Activated CD4-positive, alpha-beta memory T cell treated with anti-CD3 and anti-CD28 coated beads for 36 hours (primary cell): ENCODE data around the gene TRIM59. TPM values are rescaled to one million over a fixed set of nuclear protein-coding genes. Genes with fewer than 3 reads are reported as not detected.

ENCODE experiments used
- CTCF ChIA-PET: fragments of 350-600 bp; sonication (Branson Sonifier 250); formaldehyde crosslinking; loops from one replicate; lab custom pipeline; 2021; ENCODE audit warnings: antibody characterized with exemption, inconsistent platforms; lab: Charles Lee
- POLR2A ChIA-PET: fragments of 350-600 bp; sonication (Branson Sonifier 250); formaldehyde crosslinking; loops from one replicate; lab custom pipeline; 2021; ENCODE audit warnings: antibody characterized with exemption; lab: Charles Lee
- DNase-seq: peaks from one replicate; pipeline ENCODE4 v3.0.0-alpha.2; 2020
- H3K27ac Mint-ChIP-seq: one replicate; pipeline ENCODE4 v1.8.0; 2021; ENCODE audit warnings: mixed read lengths
- H3K27me3 Mint-ChIP-seq: one replicate; pipeline ENCODE4 v1.8.0; 2021; ENCODE audit warnings: mixed read lengths
- H3K36me3 Mint-ChIP-seq: one replicate; pipeline ENCODE4 v1.8.0; 2021; ENCODE audit warnings: mixed read lengths
- H3K4me1 Mint-ChIP-seq: one replicate; pipeline ENCODE4 v1.8.0; 2021; ENCODE audit warnings: low read depth, mixed read lengths
- H3K4me3 Mint-ChIP-seq: one replicate; pipeline ENCODE4 v1.8.0; 2021; ENCODE audit warnings: mild to moderate bottlenecking, mixed read lengths
- H3K9me3 Mint-ChIP-seq: one replicate; pipeline ENCODE4 v1.8.0; 2021; ENCODE audit warnings: mixed read lengths
- intact Hi-C: fragments of 100-400 bp; cut with micrococcal nuclease; formaldehyde crosslinking; loops from one replicate; pipeline ENCODE4 v1.15.1; 2023
- total RNA-seq, 2 experiments: library from RNA; stranded (reverse); gene quantifications; one replicate each; pipeline ENCODE4 v1.2.3, GENCODE V29; 2021

Gene TRIM59
- total RNA-seq, 2 experiments from 2014 or later = 27.3 to 30.0 TPM

- Mint-ChIP-seq H3K4me1 (peaks cover 37% of the 10 kb centered on the region), H3K27ac (no peak overlapping the region), H3K4me3 (no peak overlapping the region), H3K9me3 (no peaks in the 10 kb centered on the region), H3K36me3 (peaks cover 61% of the 10 kb centered on the region), H3K27me3 (no peaks in the 10 kb centered on the region)
- CTCF ChIA-PET = interaction anchor here (0.9 kb wide), 1 partner anchor 22 kb away, joined by 3 read pairs; no protein-coding TSS in a partner anchor
- POLR2A ChIA-PET = interaction anchor here (0.5 to 4.4 kb wide), 3 partner anchors 14 to 51 kb away, joined by 3 to 19 read pairs (median 3); partner anchors contain the start of gene TRIM59
- no peak for DNase-seq
- intact Hi-C loops = no loop called here
Observed at GRCh38 chr3:160435095-160435494, 14.5 kb downstream of the TRIM59 start.

- H3K36me3 Mint-ChIP-seq = peaks cover 56% of the 10 kb centered on the region
- no peaks in the 10 kb centered on the region for H3K9me3 Mint-ChIP-seq
- no peak overlapping the region for H3K4me3 Mint-ChIP-seq
- intact Hi-C loops = no loop called here
- no peak for DNase-seq
- peaks cover 32% of the 10 kb centered on the region for H3K4me1 Mint-ChIP-seq
- CTCF ChIA-PET = no interaction called here
- POLR2A ChIA-PET = no interaction called here
- H3K27me3 Mint-ChIP-seq = no peaks in the 10 kb centered on the region
- no peak overlapping the region for H3K27ac Mint-ChIP-seq
Observed at GRCh38 chr3:160434071-160434470, 15.5 kb downstream of the TRIM59 start.

- peaks cover 62% of the 10 kb centered on the region for H3K36me3 Mint-ChIP-seq
- POLR2A ChIA-PET = no interaction called here
Observed at GRCh38 chr3:160427832-160428424, 21.7 kb downstream of the TRIM59 start.

GRCh38 chr3:160417311-160417710 is 32.3 kb downstream of the TRIM59 start:
- POLR2A ChIA-PET = no interaction called here
- Mint-ChIP-seq H3K36me3 (peaks cover 59% of the 10 kb centered on the region), H3K27me3 (no peaks in the 10 kb centered on the region), H3K9me3 (no peaks in the 10 kb centered on the region), H3K4me3 (no peak overlapping the region), H3K4me1 (peaks cover 10% of the 10 kb centered on the region), H3K27ac (no peak overlapping the region)
- no peak for DNase-seq
- intact Hi-C loops = no loop called here
- CTCF ChIA-PET = no interaction called here

More at GRCh38 chr3:160427832-160428424, 21.7 kb downstream of the TRIM59 start:
- CTCF ChIA-PET = no interaction called here
- H3K27ac Mint-ChIP-seq = no peak overlapping the region
- H3K9me3 Mint-ChIP-seq = no peaks in the 10 kb centered on the region
- intact Hi-C loops = no loop called here
- no peaks in the 10 kb centered on the region for H3K4me1 Mint-ChIP-seq
- H3K4me3 Mint-ChIP-seq = no peak overlapping the region
- DNase-seq = no peak
- no peaks in the 10 kb centered on the region for H3K27me3 Mint-ChIP-seq

- H3K27ac Mint-ChIP-seq = peak overlapping the region; percentile 33
Observed at GRCh38 chr3:160413613-160414248, 35.9 kb downstream of the TRIM59 start.

GRCh38 chr3:160412477-160412876 is 37.1 kb downstream of the TRIM59 start:
- ChIA-PET POLR2A (interaction anchor here (1.0 to 1.8 kb wide), 4 partner anchors 13 to 42 kb away, joined by 3 to 7 read pairs (median 4); partner anchors contain the start of genes SMC4 and TRIM59), CTCF (interaction anchor here (1.1 to 3.9 kb wide), 12 partner anchors 9 to 528 kb away, joined by 3 to 30 read pairs (median 6); partner anchors contain the start of gene SMC4)
- Mint-ChIP-seq H3K9me3 (no peaks in the 10 kb centered on the region), H3K4me1 (peaks cover 14% of the 10 kb centered on the region), H3K27ac (no peak overlapping the region), H3K36me3 (peaks cover 49% of the 10 kb centered on the region), H3K27me3 (no peaks in the 10 kb centered on the region), H3K4me3 (no peak overlapping the region)
- intact Hi-C loops = no loop called here
- DNase-seq = no peak

More at GRCh38 chr3:160413613-160414248, 35.9 kb downstream of the TRIM59 start:
- POLR2A ChIA-PET = interaction anchor here (1.2 kb wide), 1 partner anchor 22 kb away, joined by 3 read pairs; no protein-coding TSS in a partner anchor
- DNase-seq = peak; percentile 71
- Mint-ChIP-seq H3K9me3 (no peaks in the 10 kb centered on the region), H3K4me3 (no peak overlapping the region), H3K36me3 (peaks cover 48% of the 10 kb centered on the region), H3K27me3 (no peaks in the 10 kb centered on the region), H3K4me1 (peaks cover 16% of the 10 kb centered on the region)
- CTCF ChIA-PET = interaction anchor here (0.6 to 3.9 kb wide), 24 partner anchors 8 to 529 kb away, joined by 3 to 30 read pairs (median 5); partner anchors contain the start of genes IFT80, IL12A, SMC4 and TRIM59
- intact Hi-C loops = loop anchor here (1.0 kb wide), 3 partner anchors 14 to 381 kb away; partner anchors contain the start of genes IFT80 and SMC4

GRCh38 chr3:160409812-160410610 is 39.6 kb downstream of the TRIM59 start:
- H3K9me3 Mint-ChIP-seq = no peaks in the 10 kb centered on the region
- no peak overlapping the region for H3K4me3 Mint-ChIP-seq
- intact Hi-C loops = no loop called here
- DNase-seq = no peak
- CTCF ChIA-PET = no interaction called here
- POLR2A ChIA-PET = interaction anchor here (0.9 to 1.7 kb wide), 3 partner anchors 9 to 40 kb away, joined by 3 to 6 read pairs (median 3); partner anchors contain the start of genes SMC4 and TRIM59
- H3K27ac Mint-ChIP-seq = no peak overlapping the region
- peaks cover 40% of the 10 kb centered on the region for H3K36me3 Mint-ChIP-seq
- H3K4me1 Mint-ChIP-seq = peaks cover 8% of the 10 kb centered on the region
- H3K27me3 Mint-ChIP-seq = no peaks in the 10 kb centered on the region

- ChIA-PET CTCF (interaction anchor here (1.1 to 1.8 kb wide), 3 partner anchors 9 to 372 kb away, joined by 3 to 10 read pairs (median 3); no protein-coding TSS in a partner anchor), POLR2A (interaction anchor here (2.6 kb wide), 1 partner anchor 45 kb away, joined by 15 read pairs; the partner anchor contains the start of gene TRIM59)
- H3K4me1 Mint-ChIP-seq = peaks cover 28% of the 10 kb centered on the region
- peaks cover 67% of the 10 kb centered on the region for H3K36me3 Mint-ChIP-seq
- intact Hi-C loops = loop anchor here (5.0 kb wide), 1 partner anchor 417 kb away; the partner anchor contains the start of gene IL12A
- no peaks in the 10 kb centered on the region for H3K9me3 Mint-ChIP-seq
- H3K27ac Mint-ChIP-seq = peak overlapping the region; percentile 69
- peak overlapping the region; percentile 66 for H3K4me3 Mint-ChIP-seq
- H3K27me3 Mint-ChIP-seq = peaks cover 4% of the 10 kb centered on the region
- DNase-seq = no peak
Observed at GRCh38 chr3:160403796-160404470, 45.7 kb downstream of the TRIM59 start.

- Mint-ChIP-seq H3K4me1 (peaks cover 32% of the 10 kb centered on the region), H3K27ac (peak overlapping the region; percentile 21), H3K27me3 (peaks cover 4% of the 10 kb centered on the region), H3K9me3 (no peaks in the 10 kb centered on the region), H3K36me3 (peaks cover 62% of the 10 kb centered on the region), H3K4me3 (peak overlapping the region; percentile 98)
- no peak for DNase-seq
- intact Hi-C loops = loop anchor here (5.0 kb wide), 1 partner anchor 416 kb away; the partner anchor contains the start of gene IL12A
- ChIA-PET POLR2A (interaction anchor here (2.6 kb wide), 1 partner anchor 46 kb away, joined by 15 read pairs; the partner anchor contains the start of gene TRIM59), CTCF (interaction anchor here (0.8 to 1.8 kb wide), 5 partner anchors 10 to 371 kb away, joined by 3 to 10 read pairs (median 3); partner anchors contain the start of gene TRIM59)
Observed at GRCh38 chr3:160403028-160403545, 46.5 kb downstream of the TRIM59 start.

GRCh38 chr3:160402221-160403027 is 47.2 kb downstream of the TRIM59 start:
- intact Hi-C loops = loop anchor here (5.0 kb wide), 1 partner anchor 415 kb away; the partner anchor contains the start of gene IL12A
- Mint-ChIP-seq H3K36me3 (peaks cover 58% of the 10 kb centered on the region), H3K27me3 (peaks cover 4% of the 10 kb centered on the region), H3K4me3 (peak overlapping the region; percentile 98), H3K4me1 (peaks cover 34% of the 10 kb centered on the region), H3K27ac (peak overlapping the region; percentile 35), H3K9me3 (no peaks in the 10 kb centered on the region)
- DNase-seq = no peak
- CTCF ChIA-PET = interaction anchor here (0.8 to 1.8 kb wide), 6 partner anchors 10 to 370 kb away, joined by 3 to 10 read pairs (median 4); partner anchors contain the start of gene TRIM59
- POLR2A ChIA-PET = interaction anchor here (2.6 kb wide), 1 partner anchor 46 kb away, joined by 15 read pairs; the partner anchor contains the start of gene TRIM59
